PC-9 (cell line): ENCODE results near the gene EP400.

Experiments used
- CTCF ChIP-seq: fragments of 200-600 bp; sonication (generic); conservative IDR thresholded peaks from 2 replicates; pipeline ENCODE4 v1.6.1; 2017; ENCODE audit warnings: mixed run types, antibody characterized with exemption, mild to moderate bottlenecking, moderate library complexity
- EZH2 ChIP-seq: fragments of 200-600 bp; sonication (generic); IDR thresholded peaks from 2 replicates; pipeline ENCODE4 v1.8.0; 2017; ENCODE audit warnings: antibody characterized with exemption, low read depth

GRCh38 chr12:132121283-132121682, 171.5 kb downstream of the EP400 start:
- TF ChIP-seq CTCF = no peak
- no peak for TF ChIP-seq EZH2
